ENCODE results near the gene NR2F1. TPM values are rescaled to one million over a fixed set of nuclear protein-coding genes. Genes with fewer than 3 reads are reported as not detected.

Gene NR2F1
- total and polyA plus RNA-seq, 2 donors (not counting 1 experiment from before 2014, with no cell fraction given) = 64.4 to 90.8 TPM

- Histone ChIP-seq H2AFZ (ENCODE audit: low read length) (no peak overlapping the region), H3K4me3 (replicated peaks in 1 of 4; ENCODE audit: control extremely low read depth in 1 of 4, insufficient read depth in 1 of 4, low read depth in 3 of 4, low read length in 4 of 4) (peak overlapping the region; percentile 46 to 67 (median 54)), H3K79me2 (ENCODE audit: control insufficient read depth, insufficient read depth, low read length) (peaks cover 48% of the 10 kb centered on the region), H3K4me2 (ENCODE audit: extremely low read depth, insufficient read depth, low read length) (peak overlapping the region; percentile 95), H3K9ac (ENCODE audit: insufficient read depth, low read length) (peak overlapping the region; percentile 64), H3K27me3 (ENCODE audit: control insufficient read depth, insufficient read depth, low read length) (no peaks in the 10 kb centered on the region), H3K36me3 (ENCODE audit: control insufficient read depth, insufficient read depth, low read length) (no peaks in the 10 kb centered on the region), H4K20me1 (ENCODE audit: control insufficient read depth, extremely low read depth, insufficient read depth, low read length) (no peaks in the 10 kb centered on the region), H3K9me3 (ENCODE audit: control insufficient read depth, insufficient read depth, low read depth, low read length) (no peaks in the 10 kb centered on the region), H3K4me1 (ENCODE audit: control insufficient read depth, extremely low read depth, insufficient read depth, low read length) (peaks cover 22% of the 10 kb centered on the region), H3K27ac (ENCODE audit: insufficient read depth, low read length) (peak overlapping the region; percentile 91)
- TF ChIP-seq CTCF (conservative IDR thresholded peaks at IDR 0.05 in 1 of 2, IDR thresholded peaks at IDR 0.05 in 1 of 2; ENCODE audit: low read depth in 1 of 2, low read length in 2 of 2) (no peak), EZH2 (IDR thresholded peaks at IDR 0.05; ENCODE audit: low read length, missing control alignments) (no peak)
- peak; percentile 86 to 94 for DNase-seq (ENCODE audit: low read depth in 2 of 2)
Observed at GRCh38 chr5:93601071-93601801, 18.2 kb downstream of the NR2F1 start.

GRCh38 chr5:93601802-93602155, 18.8 kb downstream of the NR2F1 start:
- H2AFZ ChIP-seq (ENCODE audit: low read length) = no peak overlapping the region
- H3K9ac ChIP-seq (ENCODE audit: insufficient read depth, low read length) = peak overlapping the region; percentile 64
- DNase-seq (ENCODE audit: low read depth in 2 of 2) = peak; percentile 32 to 70
- no peaks in the 10 kb centered on the region for H3K27me3 ChIP-seq (ENCODE audit: control insufficient read depth, insufficient read depth, low read length)
- peak overlapping the region; percentile 46 to 67 (median 54) for H3K4me3 ChIP-seq (replicated peaks in 1 of 4; ENCODE audit: control extremely low read depth in 1 of 4, insufficient read depth in 1 of 4, low read depth in 3 of 4, low read length in 4 of 4)
- no peaks in the 10 kb centered on the region for H3K9me3 ChIP-seq (ENCODE audit: control insufficient read depth, insufficient read depth, low read depth, low read length)
- H3K36me3 ChIP-seq (ENCODE audit: control insufficient read depth, insufficient read depth, low read length) = no peaks in the 10 kb centered on the region
- peak overlapping the region; percentile 95 for H3K4me2 ChIP-seq (ENCODE audit: extremely low read depth, insufficient read depth, low read length)
- H3K4me1 ChIP-seq (ENCODE audit: control insufficient read depth, extremely low read depth, insufficient read depth, low read length) = peaks cover 20% of the 10 kb centered on the region
- peaks cover 44% of the 10 kb centered on the region for H3K79me2 ChIP-seq (ENCODE audit: control insufficient read depth, insufficient read depth, low read length)
- TF ChIP-seq EZH2 (IDR thresholded peaks at IDR 0.05; ENCODE audit: low read length, missing control alignments) (no peak), CTCF (conservative IDR thresholded peaks at IDR 0.05 in 1 of 2, IDR thresholded peaks at IDR 0.05 in 1 of 2; ENCODE audit: low read depth in 1 of 2, low read length in 2 of 2) (no peak)
- no peaks in the 10 kb centered on the region for H4K20me1 ChIP-seq (ENCODE audit: control insufficient read depth, extremely low read depth, insufficient read depth, low read length)
- H3K27ac ChIP-seq (ENCODE audit: insufficient read depth, low read length) = peak overlapping the region; percentile 91

GRCh38 chr5:93602241-93603077, 19.4 kb downstream of the NR2F1 start:
- DNase-seq (ENCODE audit: low read depth in 2 of 2) = peak in 1 of 2 donors; percentile 58
- H3K4me1 ChIP-seq (ENCODE audit: control insufficient read depth, extremely low read depth, insufficient read depth, low read length) = peaks cover 19% of the 10 kb centered on the region
- H3K9ac ChIP-seq (ENCODE audit: insufficient read depth, low read length) = peak overlapping the region; percentile 64
- peak overlapping the region; percentile 91 for H3K27ac ChIP-seq (ENCODE audit: insufficient read depth, low read length)
- H4K20me1 ChIP-seq (ENCODE audit: control insufficient read depth, extremely low read depth, insufficient read depth, low read length) = no peaks in the 10 kb centered on the region
- H3K36me3 ChIP-seq (ENCODE audit: control insufficient read depth, insufficient read depth, low read length) = no peaks in the 10 kb centered on the region
- H2AFZ ChIP-seq (ENCODE audit: low read length) = no peak overlapping the region
- H3K27me3 ChIP-seq (ENCODE audit: control insufficient read depth, insufficient read depth, low read length) = no peaks in the 10 kb centered on the region
- H3K79me2 ChIP-seq (ENCODE audit: control insufficient read depth, insufficient read depth, low read length) = peaks cover 40% of the 10 kb centered on the region
- peak overlapping the region; percentile 95 for H3K4me2 ChIP-seq (ENCODE audit: extremely low read depth, insufficient read depth, low read length)
- TF ChIP-seq EZH2 (IDR thresholded peaks at IDR 0.05; ENCODE audit: low read length, missing control alignments) = no peak
- no peak for TF ChIP-seq CTCF (conservative IDR thresholded peaks at IDR 0.05 in 1 of 2, IDR thresholded peaks at IDR 0.05 in 1 of 2; ENCODE audit: low read depth in 1 of 2, low read length in 2 of 2)
- H3K9me3 ChIP-seq (ENCODE audit: control insufficient read depth, insufficient read depth, low read depth, low read length) = no peaks in the 10 kb centered on the region
- H3K4me3 ChIP-seq (replicated peaks in 1 of 4; ENCODE audit: control extremely low read depth in 1 of 4, insufficient read depth in 1 of 4, low read depth in 3 of 4, low read length in 4 of 4) = peak overlapping the region; percentile 46 to 67 (median 54)

All from fibroblast of lung (primary cell).